ENCODE measurements around the gene UGDH.
"Not testable (repeated sequence)": the region's sequence is repeated elsewhere in the genome, so short reads cannot be mapped to it uniquely, and the experiment has no call there.

The UGDH gene

DNA sequence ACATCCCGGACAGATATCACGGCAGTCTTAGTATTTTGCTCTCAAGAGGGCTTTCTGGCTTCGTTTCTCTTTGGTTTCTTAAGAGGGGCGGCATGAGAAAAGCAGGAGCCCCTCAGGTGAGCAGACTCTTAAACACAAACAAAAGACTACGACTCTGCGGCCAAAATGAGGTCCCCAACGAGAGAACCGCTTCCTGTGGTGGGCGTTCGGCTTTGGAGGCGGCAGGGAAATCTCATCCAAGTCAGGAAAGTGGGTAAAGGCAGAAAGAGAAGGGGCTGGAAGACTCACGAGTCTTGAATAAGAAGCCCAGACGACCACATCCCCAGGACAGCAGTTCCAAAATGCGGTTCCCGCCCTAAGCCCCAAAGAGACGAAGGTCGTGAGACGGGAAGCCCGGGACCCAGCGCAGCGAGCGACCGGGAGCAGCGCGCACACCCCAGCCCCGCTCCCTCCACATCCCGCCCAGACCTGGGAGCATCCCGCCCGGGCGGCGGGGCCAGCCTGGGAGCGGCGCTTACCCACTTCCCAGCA lies 409 bp downstream of the UGDH start:
- peak; percentile 1 for DNase-seq

DNA sequence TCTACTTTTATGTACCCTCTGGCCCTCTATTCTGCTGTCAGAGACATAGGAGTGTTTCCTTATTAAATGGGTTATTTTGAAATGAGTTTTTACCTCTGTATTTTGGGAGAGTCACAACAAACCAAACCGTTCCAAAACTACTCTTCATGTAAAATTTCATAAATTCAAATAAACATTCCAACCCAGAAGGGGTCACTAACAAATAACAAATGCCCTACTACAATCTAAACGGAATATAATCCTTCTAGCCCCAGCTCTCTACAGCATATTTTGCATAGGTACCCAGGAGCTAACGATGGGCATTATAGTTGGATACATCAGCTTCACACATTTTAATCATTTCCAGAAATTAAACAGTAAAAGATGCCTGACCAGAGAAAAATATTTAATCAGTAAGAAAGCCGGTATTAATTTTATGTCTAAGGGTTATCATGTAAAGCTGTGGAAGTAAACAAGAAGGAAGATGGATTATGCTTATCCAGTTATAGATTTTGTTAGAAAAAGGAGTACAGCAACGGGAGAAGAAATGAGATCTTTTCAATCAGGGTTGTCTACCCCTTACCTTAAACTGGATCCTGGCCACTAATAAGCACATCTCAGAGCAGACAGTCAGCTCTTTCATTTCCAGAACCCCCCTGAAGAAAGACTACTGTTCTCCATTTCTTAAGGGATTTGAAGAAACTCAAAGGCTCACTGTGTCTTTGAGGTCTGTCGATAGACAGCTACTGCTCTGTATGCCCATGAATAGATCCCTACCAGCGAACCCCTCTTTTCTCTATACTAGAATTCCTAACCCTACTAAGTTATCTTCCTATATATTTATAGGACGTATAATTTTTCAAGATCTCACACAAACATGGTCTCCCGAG lies 1.2 kb downstream of the UGDH start:
- no peak for DNase-seq

DNA sequence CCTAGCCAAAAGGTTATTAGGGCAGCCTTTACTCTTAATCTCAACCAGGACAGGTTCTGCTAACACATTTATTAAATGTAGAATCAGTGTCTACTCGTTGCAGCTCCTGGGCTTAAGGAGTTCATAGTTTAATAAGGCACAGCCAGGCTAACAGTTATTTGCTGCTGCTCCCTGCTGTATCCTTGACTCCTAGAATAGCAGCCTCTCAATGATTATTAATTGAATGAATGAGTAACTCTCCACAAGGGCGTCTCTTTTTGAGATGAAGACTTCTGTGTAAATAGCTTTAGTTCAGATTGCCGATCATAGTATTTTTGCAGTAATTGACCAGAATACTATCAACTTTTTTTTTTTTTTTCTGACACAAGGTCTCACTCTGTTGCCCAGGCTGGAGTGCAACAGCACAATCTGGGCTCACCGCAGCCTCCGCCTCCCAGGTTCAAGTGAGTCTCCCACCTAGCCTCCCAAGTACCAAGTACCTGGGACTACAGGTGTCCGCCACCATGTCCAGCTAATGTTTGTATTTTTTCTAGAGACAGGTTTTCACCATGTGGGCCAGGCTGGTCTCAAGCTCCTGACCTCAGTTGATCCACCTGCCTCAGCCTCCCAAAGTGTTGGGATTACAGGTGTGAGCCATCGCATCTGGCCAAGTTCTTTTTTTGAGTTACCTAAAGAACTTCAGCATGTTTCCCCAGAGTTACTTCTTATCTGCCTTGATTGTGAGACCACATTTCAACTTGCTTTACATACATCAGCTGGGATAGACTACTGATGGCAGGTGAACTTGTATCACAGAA lies 2.9 kb downstream of the UGDH start:
- no peak for DNase-seq

DNA sequence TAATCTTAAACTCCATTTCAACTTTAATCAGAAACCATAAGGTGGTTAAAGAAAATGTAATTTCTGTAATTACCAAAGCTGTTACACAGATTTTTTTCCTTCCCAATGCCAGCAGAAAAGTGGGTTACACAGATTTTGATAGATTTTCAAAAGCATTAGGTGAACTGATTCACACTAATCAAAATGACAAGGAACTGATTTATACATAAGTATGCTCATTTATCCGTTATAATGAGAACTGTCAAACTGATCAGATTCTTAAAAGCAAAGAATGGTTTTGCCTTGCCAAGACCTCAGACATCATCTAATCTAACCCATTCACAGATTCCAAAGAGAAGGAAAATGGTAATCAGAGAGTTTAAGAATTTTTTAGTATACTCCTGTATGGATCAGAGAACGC lies 5.2 kb downstream of the UGDH start:
- DNase-seq: no peak

DNA sequence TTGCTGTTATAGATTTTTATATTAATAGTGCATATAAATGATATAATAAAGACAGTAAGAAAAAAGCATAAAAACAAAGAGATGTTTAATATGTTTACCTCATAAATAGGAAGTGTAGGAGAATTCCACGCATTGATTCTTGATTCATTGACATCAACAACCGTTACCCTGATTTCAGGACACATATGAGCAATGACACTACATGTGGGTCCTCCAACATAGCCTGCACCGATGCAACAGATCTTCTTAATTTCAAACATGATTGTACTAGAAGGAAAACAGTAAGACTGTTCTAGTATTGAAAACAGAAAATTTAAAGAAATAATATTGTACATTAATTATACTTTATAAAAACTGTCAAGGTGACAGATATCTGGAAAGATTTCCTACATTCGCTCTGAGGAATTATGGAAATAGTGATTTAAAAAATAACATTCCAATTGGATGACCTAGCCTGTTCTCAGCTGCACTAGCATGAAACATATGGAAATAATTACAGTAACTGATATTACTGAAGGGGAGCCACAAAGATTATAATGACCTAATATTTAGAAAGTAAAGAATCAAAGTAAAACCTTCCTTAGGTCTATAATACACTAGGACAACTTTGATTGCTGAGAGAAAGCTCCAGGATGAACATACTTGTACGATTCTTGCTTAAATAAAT lies 5.9 kb downstream of the UGDH start:
- DNase-seq: no peak

DNA sequence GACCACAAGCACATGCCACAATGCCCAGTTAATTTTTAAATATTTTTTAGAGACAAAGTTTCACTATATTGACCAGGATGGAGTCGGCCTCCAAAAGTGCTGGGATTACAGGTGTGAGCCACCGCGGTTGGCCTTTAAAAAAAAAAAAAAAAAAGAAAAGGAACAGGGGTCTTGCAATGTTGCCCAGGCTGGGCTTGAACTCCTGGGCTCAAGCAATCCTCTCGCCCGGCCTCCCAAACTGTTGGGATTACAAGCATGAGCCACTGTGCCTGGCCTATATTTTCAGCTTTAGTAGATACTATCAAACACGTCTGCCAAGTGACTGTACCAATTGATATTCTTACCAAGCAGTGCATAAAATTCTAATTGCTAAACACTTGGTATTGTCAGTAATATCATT lies 8.8 kb downstream of the UGDH start:
- no peak for DNase-seq

DNA sequence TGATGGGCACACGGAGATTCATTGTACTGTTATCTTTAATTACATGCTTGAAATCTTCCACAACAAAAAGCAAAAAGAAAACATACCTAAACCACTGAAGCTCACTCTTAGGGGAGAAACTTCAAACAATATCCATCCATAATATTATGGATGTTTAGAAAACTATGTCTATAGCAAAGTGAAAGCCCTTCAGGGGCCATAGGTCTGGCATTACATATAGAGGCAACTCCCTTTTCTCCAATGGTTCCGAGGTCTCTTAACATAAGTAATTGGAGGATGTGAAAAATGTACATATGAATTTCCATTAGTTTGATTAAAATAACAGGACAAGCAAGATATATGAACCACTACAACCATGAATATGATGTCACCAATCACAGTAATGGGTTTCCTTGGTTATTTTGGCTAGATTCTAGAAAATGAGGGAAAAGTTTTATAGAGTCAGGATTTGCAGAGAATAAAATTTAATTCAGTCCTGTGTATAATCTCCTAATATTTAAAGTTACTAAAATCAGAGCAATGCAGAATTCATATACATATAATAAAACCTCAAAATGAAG lies 10.8 kb downstream of the UGDH start:
- DNase-seq: no peak

DNA sequence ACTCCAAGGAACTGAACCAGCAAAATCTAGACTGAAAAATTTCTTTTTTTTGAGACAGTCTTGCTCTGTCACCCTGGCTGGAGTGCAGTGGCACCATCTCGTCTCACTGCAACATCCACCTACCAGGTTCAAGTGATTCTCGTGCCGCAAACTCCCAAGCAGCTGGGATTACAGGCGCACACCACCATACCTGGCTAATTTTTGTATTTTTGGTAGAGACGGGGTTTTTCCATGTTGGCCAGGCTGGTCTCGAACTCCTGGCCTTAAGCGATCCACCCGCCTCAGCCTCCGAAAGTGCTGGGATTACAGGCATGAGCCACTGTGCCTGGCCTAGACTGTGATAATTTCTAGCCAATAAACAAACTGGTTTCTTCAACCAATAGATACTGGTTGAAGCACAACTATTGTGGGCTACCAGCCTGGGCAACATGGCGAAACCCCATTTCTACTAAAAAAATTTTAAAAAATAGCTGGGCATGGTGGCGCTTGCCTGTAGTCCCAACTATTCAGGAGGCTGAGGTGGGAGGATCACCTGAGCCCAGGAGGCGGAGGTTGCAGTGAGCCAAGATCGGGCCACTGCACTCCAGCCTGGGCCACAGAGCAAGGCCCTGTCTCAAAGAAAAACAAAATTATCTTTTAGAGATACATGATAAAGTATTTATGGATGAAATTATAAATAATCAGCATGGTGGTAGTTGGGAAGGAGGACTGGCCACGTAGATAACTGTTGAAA lies 11.4 kb downstream of the UGDH start:
- DNase-seq: not testable (repeated sequence)

DNA sequence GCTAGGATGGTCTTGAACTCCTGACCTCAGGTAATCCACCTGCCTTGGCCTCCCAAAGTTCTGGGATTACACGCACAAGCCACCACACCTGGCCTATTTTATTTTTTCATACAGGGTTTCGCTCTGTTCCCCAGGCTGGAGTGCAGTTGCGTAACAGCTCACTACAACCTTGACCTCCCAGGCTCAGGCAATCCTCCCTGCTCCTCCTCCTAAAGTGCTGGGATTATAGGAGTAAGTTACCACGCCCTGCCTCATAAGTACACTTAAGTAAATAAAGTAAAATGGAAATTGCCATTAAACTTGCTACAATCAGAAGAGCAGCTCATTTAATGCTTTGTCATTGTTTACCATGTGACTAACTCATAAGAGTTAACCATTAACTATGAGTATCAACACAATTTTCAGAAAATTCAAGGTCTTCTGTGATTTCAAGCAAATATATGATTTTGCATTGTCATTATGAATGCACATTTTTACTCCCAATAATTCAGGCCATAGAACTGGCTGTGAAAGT lies 12.3 kb downstream of the UGDH start:
- no peak for DNase-seq

DNA sequence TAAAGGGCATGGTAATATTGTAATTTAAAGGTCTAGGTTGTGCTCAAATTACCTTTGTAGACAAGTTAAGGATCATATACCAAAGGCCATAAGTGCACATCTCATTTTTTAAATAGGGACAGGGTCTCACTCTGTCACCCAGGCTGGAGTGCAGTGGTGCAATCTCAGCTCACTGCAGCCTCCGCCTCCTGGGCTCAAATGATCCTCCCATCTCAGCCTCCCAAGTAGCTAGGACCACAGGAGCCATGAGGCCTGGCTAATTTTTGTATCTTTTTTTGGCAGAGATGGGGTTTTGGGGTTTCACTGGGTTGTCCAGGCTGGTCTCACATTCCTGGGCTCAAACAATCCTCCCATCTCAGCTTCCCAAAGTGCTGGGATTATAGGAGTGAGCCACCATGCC lies 13.0 kb downstream of the UGDH start:
- DNase-seq: not testable (repeated sequence)

DNA sequence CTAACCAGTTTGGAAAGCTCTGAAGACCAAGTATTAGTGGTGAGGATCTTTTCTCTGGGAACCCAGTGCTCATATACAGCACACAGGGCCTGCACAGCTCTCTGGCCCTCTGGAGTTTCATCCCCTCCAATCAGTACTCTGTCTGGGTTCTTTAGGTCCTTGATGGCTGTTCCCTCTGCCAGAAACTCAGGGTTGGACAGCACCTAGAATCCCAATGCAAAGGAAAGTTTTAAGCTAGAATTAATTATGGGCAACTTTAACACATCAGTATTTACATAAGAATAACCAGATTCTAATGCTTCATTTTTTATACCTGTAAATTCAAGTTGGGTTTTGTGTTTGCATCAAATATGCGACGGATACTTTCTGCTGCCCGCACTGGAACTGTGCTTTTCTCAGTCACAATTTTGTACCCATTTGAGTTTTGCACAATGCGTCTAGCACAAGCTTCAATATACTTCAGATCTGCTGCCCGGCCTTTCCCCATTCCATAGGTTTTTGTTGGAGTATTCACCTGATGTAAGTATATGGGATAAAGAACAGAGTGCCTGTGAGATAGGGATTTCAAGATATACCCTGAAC lies 16.8 kb downstream of the UGDH start:
- DNase-seq: no peak

DNA sequence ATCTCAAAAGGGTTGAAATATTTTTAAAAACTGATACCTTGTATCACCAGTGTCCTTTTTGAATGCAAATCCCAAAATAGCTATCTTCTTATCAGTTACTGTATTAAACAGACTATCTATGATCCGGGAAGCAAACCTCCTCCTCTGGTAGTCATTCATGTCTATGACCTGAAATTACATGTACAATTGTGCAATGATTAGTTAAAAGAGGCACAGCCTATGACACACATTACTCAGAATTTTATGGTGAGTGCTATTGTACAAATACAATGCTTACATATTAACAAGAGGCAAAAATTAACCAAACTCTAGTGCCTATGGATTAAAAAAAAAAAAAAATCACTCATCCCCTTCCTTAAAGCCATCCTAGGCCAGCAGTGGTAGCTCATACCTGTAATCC lies 21.7 kb downstream of the UGDH start:
- no peak for DNase-seq

DNA sequence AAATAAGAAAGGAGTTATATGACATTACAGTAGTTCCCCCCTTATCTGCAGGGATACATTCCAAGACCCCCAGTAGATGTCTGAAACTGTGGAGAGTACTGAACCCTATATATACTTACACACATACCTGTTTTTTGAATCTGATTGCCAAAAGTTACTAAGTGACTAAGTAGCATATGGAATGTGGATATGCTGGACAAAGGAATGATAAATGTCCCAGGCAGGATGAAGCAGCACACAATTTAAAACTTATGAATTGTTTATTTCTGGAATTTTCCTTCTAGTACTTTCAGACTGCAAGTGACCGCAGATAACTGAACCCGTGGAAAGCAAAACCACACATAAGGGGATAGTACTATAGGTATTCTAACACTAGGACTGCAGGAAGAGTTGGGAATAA lies 22.7 kb downstream of the UGDH start:
- DNase-seq: no peak

DNA sequence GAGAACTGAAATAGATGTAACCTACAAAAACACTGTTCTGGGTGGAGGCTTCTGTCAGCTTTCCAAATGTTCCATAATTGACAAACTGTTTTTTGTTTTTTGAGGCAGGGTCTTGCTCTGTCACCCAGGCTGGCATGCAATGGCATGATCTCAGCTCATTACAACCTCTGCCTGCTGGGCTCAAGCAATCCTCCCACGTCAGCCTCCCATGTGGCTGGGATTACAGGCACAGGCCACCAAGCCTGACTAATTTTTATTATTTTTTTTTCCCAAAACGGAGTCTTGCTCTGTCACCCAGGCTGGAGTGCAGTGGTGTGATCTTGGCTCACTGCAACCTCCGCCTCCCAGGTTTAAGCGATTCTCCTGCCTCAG lies 24.6 kb downstream of the UGDH start:
- DNase-seq: not testable (repeated sequence)

DNA sequence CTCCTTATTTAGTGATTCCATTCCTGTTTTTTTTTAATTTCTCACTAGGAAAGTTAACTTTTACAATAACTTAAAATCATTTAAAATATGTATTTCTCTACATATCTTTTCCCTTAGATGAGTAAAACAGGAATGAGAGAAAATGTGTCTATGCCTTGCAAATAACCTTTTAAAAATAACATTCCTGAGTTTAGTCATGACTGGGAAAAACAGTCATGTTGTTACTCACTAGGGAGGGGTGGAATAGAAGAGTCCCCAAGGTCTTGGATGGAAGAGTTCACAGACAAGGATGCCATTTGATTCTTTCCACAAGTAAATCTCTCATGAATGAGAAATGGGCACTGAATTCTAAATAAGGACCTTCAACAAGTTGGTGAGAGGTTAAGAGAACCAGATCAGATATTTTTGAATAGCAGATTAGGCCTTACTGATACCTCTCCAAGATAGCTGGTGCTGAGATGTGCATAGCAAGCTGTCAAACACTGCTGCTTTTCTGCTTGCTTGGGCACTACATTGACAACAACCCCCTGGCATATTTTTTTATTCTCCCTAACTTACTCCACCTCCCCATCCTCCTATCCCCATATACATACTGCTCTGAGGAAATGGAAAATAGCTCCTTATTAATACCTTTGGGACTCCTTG lies 25.1 kb downstream of the UGDH start:
- DNase-seq: no peak

DNA sequence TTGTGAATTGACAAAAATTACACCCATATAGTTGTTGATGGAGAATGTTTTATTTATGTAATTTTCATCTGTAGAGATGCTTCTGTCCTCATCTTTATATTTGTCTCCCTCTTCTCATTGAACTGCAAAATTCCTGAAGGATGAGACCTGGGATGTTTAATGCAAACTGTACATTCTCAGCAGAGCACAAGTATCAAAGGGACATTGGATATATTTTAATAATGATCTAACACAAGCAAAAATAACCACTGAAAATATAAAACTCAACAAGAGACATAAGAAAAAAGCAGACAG lies 28.6 kb downstream of the UGDH start:
- no peak for DNase-seq

DNA sequence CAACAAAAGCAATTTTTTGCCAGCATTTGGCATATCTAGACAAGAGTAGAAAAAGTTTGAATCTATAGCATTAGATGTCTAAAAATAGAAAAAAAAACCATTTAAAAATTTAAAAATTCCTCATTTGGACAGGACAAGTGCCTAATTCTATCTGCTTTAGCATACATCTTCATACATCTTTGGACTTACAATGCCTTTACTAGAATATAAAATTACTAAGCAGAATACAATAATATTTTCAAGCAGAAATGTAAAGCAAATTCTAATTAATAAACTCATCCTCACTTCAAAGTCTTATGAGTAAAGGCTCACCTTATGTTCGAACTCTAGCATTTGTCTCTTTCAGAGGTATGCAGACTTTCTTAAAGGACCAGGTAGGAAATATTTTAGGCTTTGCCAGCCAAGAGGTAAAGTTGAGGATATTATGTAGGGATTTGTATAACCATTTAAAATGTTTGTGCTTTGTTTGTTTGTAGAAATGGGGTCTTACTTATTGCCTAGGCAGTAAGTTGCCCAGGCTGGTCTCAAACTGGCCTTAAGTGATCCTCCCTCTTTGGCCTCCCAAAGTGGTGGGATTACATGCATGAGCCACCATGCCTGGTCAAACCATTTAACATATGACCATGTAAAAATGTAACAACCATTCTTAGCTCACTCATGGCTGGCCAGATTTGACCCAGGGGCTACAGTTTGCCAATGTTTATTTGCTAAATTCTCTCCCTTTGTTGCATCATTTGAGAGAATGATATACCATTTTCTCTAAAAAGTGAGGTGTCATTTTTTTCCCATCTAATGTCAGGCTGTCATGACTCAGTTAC lies 29.1 kb downstream of the UGDH start:
- no peak for DNase-seq

DNA sequence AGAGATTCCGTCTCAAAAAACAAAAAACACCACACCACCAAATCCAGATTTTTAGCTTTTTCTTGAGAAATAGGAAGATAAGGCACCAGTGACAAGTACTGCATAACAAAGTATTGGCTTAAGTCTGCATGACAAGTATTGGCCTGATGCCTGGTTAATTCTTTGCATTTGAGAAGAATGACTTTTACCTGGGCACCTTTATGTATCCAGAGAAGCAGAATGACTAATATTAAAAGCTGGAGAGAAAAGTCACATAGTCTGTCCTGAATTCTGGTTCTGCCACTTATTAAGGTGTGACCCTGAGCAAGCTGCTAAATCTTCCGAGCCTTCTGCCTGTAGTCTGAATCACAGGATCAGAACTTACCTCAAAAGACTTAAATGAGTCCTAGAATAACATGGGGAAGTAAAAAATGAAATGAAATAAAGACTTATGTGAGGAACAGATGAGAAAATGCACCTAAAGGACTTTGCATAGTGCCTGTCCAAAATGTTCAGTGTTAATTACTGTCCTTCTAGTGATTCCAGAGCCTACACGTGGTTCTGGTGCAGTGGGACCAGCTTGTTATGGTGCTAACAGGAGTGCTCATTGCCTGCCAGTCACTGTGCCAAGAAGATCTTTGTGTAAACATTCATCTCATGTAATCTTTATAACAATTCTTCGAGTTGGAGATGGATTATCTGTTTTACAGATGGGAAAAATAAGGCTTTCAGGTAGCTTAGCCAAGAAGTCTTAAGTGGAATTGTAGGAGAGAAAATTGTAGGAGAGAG lies 31.6 kb downstream of the UGDH start:
- no peak for DNase-seq

DNA sequence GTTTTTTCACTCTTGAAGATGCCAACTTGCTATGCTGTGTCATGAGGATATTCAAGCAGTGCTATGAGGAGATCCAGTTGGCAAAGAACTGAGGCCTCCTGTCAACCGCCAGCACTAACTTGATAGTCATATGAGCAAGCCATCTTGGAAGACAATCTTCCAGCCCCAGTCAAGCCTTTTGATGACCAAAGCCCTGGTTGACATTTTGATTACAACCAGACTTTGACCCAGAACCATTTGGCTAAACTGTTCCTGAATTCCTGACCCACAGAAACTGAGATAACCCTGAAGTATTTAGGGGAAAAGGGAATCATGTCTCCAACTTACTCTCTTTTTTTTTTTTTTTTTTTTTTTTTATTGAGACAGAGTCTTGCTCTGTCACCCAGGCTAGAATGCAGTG lies 32.9 kb downstream of the UGDH start:
- DNase-seq: no peak

DNA sequence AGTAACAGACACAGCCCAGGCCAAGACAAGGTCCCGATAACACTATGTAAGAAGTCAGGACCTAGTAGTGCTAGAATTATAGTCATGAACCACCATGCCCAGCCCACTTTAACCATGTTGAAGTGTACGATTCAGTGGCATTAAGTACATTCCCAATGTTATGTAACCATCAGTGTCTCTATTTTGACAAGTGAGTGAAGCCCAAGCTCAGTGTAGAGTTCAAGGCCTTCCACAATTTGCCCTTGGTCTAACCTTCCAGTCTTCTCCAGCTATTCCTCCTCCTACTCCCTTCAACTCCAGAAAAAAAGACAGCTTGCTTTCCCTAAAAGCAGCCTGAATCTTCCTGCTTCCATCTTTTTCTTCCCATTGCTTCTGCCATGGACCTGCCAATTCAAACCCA lies 36.9 kb downstream of the UGDH start:
- no peak for DNase-seq
